ENCODE data around the gene ADCY1. TPM values are rescaled to one million over a fixed set of nuclear protein-coding genes. Genes with fewer than 3 reads are reported as not detected.
"Not testable (repeated sequence)": the region's sequence is repeated elsewhere in the genome, so short reads cannot be mapped to it uniquely, and the experiment has no call there.

ADCY1 gene
- total RNA-seq, 1 experiment from 2014 or later, result not detected

GRCh38 chr7:45709168-45710042, 135.2 kb downstream of the ADCY1 start:
- DNase-seq (ENCODE audit: low spot score), result no peak

GRCh38 chr7:45710271-45711160, 136.3 kb downstream of the ADCY1 start:
- DNase-seq (ENCODE audit: low spot score), result no peak

GRCh38 chr7:45711161-45711490, 137.0 kb downstream of the ADCY1 start:
- no peak for DNase-seq (ENCODE audit: low spot score)

- no peak for DNase-seq (ENCODE audit: low spot score)
These were observed 138.0 kb downstream of the ADCY1 start for GRCh38 chr7:45712057-45712689.

- DNase-seq (ENCODE audit: low spot score), result no peak
These were observed 138.9 kb downstream of the ADCY1 start for GRCh38 chr7:45712872-45713668.

- no peak for DNase-seq (ENCODE audit: low spot score)
These were observed 139.7 kb downstream of the ADCY1 start for GRCh38 chr7:45713669-45714520.

GRCh38 chr7:45714521-45714820, 140.3 kb downstream of the ADCY1 start:
- no peak for DNase-seq (ENCODE audit: low spot score)

GRCh38 chr7:45715471-45716352, 141.5 kb downstream of the ADCY1 start:
- DNase-seq (ENCODE audit: low spot score), result no peak

- no peak for DNase-seq (ENCODE audit: low spot score)
These were observed 142.4 kb downstream of the ADCY1 start for GRCh38 chr7:45716380-45717203.

- DNase-seq (ENCODE audit: low spot score), result no peak
These were observed 143.5 kb downstream of the ADCY1 start for GRCh38 chr7:45717537-45718235.

- no peak for DNase-seq (ENCODE audit: low spot score)
These were observed 144.5 kb downstream of the ADCY1 start for GRCh38 chr7:45718464-45719330.

GRCh38 chr7:45720989-45721388, 146.8 kb downstream of the ADCY1 start:
- DNase-seq (ENCODE audit: low spot score), result no peak

- DNase-seq (ENCODE audit: low spot score), result no peak
These were observed 147.8 kb downstream of the ADCY1 start for GRCh38 chr7:45721686-45722598.

GRCh38 chr7:45725231-45725630, 151.1 kb downstream of the ADCY1 start:
- DNase-seq (ENCODE audit: low spot score), result not testable (repeated sequence)

- DNase-seq (ENCODE audit: low spot score), result no peak
These were observed 152.7 kb downstream of the ADCY1 start for GRCh38 chr7:45726883-45727282.
